Measurements from ENCODE around the gene PPFIA2.

PPFIA2 gene

GRCh38 chr12:81546811-81547210 is 212.3 kb downstream of the PPFIA2 start:
- DNase-seq (ENCODE audit: low read depth, low spot score), result no peak

DNA sequence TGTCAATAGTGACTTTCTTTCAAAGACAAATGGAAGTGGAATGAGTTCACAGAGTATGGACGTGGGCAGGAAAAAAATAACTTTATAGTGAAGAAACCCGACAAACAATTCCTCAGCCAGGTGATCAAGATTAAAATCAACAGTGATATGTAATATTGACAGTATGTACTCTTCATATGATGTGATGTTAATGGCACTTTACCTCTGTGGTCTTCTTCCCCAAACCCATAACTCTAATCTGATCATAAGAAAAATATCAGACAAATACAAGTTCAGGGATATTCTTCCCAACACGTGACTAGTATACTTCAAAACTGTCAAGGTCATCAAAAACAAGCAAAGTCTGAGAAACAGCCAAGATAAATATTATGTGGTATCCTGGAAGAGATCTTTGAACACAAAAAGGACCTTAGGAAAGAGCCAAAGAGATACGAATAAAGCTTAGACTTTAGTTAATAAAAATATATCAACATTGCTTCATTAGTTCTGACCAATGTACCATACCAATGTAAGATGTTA is 215.5 kb downstream of the PPFIA2 start:
- no peak for DNase-seq (ENCODE audit: low read depth, low spot score)

- DNase-seq (ENCODE audit: low read depth, low spot score), result no peak
Observed at GRCh38 chr12:81542065-81543010, 216.8 kb downstream of the PPFIA2 start.

DNA sequence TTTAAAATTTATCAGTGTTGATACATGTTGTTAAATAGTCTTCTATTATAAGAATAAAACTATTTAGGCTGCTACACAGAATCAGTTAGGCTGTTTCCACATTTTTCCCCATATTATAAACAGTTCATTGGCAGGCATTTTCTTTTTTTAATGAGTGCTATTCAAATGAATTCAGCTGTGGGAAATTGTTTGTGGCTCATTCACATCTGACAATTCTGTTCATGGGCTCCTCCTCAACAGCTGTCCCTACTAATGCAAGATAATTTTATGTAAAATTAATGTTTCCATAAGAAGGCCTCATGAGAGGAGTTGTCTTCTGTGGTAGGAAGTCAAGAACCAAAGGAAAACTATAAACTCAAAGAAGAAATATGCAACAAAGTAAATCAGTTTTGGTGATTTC is 218.0 kb downstream of the PPFIA2 start:
- DNase-seq (ENCODE audit: low read depth, low spot score), result no peak

- no peak for DNase-seq (ENCODE audit: low read depth, low spot score)
Observed at GRCh38 chr12:81539279-81539678, 219.9 kb downstream of the PPFIA2 start.

GRCh38 chr12:81533054-81533453 is 226.1 kb downstream of the PPFIA2 start:
- no peak for DNase-seq (ENCODE audit: low read depth, low spot score)

GRCh38 chr12:81530352-81530751 is 228.8 kb downstream of the PPFIA2 start:
- no peak for DNase-seq (ENCODE audit: low read depth, low spot score)

DNA sequence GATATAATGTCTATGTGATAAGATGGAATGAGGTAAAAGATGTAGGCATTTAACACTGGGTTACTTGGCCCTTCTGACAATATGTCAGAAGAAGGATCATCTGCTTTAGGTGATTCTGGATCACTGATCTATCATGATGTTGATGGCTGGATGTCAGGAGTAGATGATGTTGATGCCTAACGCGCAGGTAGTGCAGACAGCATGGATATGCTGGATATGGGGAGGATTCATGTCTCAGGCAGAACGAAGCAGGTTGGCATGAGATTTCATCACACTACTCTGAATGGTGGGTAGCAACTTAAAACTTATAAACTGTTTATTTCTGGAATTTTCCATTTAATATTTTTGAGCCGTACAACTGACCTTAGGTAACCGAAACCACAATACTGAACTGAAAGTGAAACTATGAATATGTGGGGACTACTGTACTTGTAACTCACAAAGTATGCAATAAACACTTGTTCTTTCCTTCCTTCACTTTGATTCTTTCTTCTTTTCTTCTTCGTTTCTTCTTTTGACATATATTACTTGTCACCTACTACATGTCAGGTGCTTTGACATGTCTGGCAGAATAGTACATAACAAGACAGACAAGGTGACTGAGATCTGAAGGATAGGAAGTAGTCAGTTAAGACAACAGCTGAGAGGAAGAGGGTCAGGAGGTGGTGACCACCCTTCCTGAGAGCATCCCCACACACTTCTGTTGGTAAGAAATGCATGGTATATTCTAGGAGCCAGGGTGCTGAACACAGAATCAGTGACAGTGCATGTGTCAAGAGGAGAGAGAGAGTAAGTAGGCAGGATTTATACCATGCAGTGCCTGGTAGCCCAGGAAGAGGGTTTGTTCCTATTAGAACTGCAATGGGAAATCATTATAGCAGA is 238.8 kb downstream of the PPFIA2 start:
- DNase-seq (ENCODE audit: low read depth, low spot score), result no peak

- no peak for DNase-seq (ENCODE audit: low read depth, low spot score)
Observed at GRCh38 chr12:81518638-81519037, 240.5 kb downstream of the PPFIA2 start.

- no peak for DNase-seq (ENCODE audit: low read depth, low spot score)
Observed at GRCh38 chr12:81517296-81517695, 241.9 kb downstream of the PPFIA2 start.

DNA sequence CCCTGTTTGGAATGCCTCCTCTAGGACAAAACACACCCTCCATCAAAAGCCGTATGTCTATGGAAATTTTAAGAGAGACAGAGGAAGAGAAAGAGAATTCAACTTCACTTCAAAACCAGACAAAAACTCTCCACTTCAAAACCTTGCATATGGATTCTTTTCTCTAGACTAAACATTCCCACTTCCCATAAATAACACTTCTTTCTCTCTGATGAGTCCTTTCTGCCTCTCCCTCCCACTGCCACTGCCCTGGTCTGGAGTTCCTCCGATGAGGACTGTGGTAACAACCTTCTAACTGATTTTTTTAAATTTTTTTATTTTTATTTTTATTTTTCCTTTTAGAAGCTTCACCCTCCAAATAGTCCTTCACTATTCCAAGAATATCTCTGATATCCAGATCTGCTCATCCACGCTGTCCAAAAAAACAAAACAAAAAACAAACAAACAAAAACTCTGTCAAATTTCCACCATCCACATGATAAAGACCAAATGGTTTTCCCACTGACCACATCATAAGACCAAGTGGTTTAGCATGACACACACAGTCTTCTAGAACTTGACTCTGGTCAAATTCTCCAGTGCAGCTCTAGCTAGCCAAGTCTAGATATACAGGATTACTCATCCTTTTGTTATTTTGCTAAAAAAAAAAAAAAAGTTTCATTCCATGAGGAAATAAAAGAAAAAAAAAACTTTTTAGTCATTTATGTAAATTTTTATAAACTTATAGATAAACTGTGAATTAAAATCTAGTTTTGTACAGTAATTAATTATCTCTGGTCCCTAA is 256.0 kb downstream of the PPFIA2 start:
- no peak for DNase-seq (ENCODE audit: low read depth, low spot score)

DNA sequence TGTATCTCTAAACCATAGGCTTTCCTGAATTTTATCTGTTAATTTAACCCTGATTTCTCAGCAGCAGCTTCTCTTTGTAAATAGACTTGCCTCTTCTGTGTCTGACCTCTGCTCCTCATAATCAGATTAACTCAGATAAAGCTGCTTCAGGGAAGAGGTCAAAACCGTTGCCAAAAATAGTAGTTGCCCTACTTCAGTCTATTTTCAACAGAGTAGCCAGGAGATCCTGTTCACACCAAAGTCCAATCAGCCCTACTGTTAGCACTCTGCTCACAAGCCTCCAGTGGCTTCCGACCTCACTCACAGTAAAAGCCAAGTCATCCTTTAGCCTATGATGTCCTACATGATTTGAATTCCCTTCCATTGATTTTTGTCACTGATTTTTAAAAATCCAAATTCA is 258.4 kb downstream of the PPFIA2 start:
- DNase-seq (ENCODE audit: low read depth, low spot score), result no peak

GRCh38 chr12:81499809-81500208 is 259.3 kb downstream of the PPFIA2 start:
- DNase-seq (ENCODE audit: low read depth, low spot score), result no peak

GRCh38 chr12:81492131-81492720 is 266.9 kb downstream of the PPFIA2 start:
- no peak for DNase-seq (ENCODE audit: low read depth, low spot score)

- no peak for DNase-seq (ENCODE audit: low read depth, low spot score)
Observed at GRCh38 chr12:81472934-81473333, 286.2 kb downstream of the PPFIA2 start.

- no peak for DNase-seq (ENCODE audit: low read depth, low spot score)
Observed at GRCh38 chr12:81470923-81471322, 288.2 kb downstream of the PPFIA2 start.

GRCh38 chr12:81468206-81468605 is 290.9 kb downstream of the PPFIA2 start:
- DNase-seq (ENCODE audit: low read depth, low spot score), result no peak

DNA sequence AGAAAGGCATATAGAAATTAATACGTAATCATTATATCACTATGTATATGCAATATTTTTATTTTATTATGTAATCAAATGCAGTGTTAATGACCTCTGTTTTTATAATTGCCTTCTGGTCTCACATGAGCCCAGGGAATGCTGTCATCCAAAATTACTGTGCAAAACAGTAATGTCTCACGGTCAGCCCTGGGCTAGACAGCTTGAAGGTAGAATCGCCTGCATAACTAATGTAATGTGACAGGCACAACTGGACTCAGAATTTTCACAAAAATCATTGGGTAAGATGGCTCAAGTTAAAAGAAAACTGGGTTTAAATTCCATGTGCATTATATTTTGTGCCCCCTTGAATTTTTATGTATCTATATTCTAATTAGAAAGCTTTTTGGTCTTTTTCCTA is 293.3 kb downstream of the PPFIA2 start:
- no peak for DNase-seq (ENCODE audit: low read depth, low spot score)

DNA sequence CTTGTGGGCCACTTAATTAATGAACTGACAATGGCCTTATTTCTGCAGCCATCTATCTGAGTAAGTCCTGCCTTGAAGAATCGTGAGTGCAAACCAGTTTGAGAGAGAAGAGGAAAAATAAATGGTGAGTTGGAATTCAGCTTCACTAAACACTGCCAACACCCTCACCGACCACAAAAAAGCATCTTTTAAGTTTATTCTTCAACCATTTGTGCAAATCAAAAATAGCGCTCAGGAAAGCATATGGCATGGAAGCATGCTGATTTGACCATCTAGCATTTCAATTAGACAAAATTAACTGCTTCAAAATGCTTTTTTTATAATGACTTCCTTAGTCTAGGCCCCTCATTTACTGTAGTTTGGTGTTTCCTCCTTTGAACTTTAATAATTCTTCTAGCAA is 294.0 kb downstream of the PPFIA2 start:
- DNase-seq (ENCODE audit: low read depth, low spot score), result no peak

DNA sequence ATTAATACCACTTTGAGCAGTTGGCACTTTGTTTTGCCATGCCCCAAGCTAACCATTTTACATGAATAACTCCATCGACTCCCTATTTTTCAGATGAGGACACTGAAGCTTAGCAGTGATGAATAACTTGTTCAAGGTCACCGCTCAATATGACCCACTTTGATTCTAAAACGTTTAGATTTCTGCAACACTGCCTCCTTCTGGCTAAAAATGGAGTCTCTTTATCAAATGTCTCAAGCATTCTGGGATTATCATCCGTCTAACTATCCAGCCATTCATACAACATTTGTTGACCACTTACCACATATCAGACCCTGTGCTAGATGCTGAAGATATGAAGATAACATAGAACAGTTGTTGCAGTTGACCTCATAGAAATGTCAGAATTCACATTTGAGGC is 298.0 kb downstream of the PPFIA2 start:
- no peak for DNase-seq (ENCODE audit: low read depth, low spot score)
